MM.1S (cell line): ENCODE measurements around the gene ESD.

Experiments
- EZH2 ChIP-seq: fragments of 300-600 bp; sonication (generic); optimal IDR thresholded peaks from 2 replicates; pipeline ENCODE3; 2017; ENCODE audit warnings: low read depth, mild to moderate bottlenecking, antibody characterized with exemption, low read length, mixed read lengths
- EZH2phosphoT487 ChIP-seq: fragments of 300-600 bp; sonication (generic); IDR thresholded peaks from 2 replicates; pipeline ENCODE4 v1.6.1; 2018; ENCODE audit warnings: antibody characterized with exemption, low read length
- TF ChIP-seq, protein P1 (sequence below): fragments of 300-600 bp; sonication (generic); IDR thresholded peaks from 2 replicates; pipeline ENCODE4 v1.5.1; 2016; ENCODE audit warnings: antibody characterized with exemption, low read length, mixed read lengths

DNA sequence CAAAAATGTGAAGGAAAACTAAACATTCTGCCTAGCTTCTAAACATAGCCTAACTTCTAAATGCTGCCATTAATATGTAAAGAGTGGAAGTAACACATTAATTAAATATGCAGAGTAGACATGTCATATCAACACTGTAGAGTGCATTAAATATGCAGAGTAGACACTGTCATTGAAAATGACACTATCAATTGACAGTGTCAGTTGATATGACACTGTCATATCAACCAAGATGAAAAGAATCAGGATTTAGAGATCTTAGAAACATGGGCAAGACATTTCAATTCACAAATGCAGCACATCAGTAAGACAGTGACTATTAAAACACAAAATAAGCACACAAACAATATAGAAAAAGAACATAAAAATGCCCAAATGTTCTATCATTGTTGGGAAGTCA, 25.3 kb downstream of the ESD start:
- TF ChIP-seq, protein P1, sequence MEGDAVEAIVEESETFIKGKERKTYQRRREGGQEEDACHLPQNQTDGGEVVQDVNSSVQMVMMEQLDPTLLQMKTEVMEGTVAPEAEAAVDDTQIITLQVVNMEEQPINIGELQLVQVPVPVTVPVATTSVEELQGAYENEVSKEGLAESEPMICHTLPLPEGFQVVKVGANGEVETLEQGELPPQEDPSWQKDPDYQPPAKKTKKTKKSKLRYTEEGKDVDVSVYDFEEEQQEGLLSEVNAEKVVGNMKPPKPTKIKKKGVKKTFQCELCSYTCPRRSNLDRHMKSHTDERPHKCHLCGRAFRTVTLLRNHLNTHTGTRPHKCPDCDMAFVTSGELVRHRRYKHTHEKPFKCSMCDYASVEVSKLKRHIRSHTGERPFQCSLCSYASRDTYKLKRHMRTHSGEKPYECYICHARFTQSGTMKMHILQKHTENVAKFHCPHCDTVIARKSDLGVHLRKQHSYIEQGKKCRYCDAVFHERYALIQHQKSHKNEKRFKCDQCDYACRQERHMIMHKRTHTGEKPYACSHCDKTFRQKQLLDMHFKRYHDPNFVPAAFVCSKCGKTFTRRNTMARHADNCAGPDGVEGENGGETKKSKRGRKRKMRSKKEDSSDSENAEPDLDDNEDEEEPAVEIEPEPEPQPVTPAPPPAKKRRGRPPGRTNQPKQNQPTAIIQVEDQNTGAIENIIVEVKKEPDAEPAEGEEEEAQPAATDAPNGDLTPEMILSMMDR: no peak
- TF ChIP-seq EZH2 (no peak), EZH2phosphoT487 (no peak)
